CD4-positive, alpha-beta T cell treated with Interferon gamma for 1 hour (primary cell): ENCODE results near the gene UBA7.
A peak's percentile ranks its signal among the peaks of the same experiment; 100 is the strongest.
"Not testable (repeated sequence)": the region's sequence is repeated elsewhere in the genome, so short reads cannot be mapped to it uniquely, and the experiment has no call there.

Source experiments
- DNase-seq: peaks from one replicate; pipeline ENCODE4 v3.0.0-alpha.2; 2020

Gene UBA7

GRCh38 chr3:49804141-49805041 lies 9.4 kb downstream of the UBA7 start:
- no peak for DNase-seq

GRCh38 chr3:49803465-49804140 lies 10.2 kb downstream of the UBA7 start:
- DNase-seq, result peak; percentile 40

GRCh38 chr3:49802719-49803464 lies 10.9 kb downstream of the UBA7 start, which contains the start of gene INKA1:
Gene INKA1, plus strand, starts transcription at chr3:49803261. Its CDS starts 132 bp downstream, at chr3:49803393.
- DNase-seq, result peak; percentile 86

DNA sequence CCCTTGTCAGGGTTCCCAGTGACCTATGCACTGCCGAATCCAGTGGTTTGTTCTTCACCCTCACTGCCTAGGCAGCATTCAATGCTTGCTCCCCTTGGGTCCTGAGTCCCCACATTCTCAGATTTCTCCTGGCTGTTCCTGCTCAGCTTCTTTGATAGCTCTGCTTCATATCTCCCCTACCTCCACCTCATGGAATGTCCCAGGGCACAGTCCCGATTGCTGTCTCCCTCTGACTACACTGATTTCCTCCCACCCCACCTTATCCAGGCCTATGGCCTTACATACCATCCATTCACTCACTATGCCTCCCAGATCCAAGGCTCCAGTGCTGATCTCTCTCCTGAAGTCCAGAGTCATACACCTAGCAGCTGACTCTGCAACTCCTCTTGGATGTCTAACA lies 12.6 kb downstream of the UBA7 start:
- DNase-seq, result no peak

DNA sequence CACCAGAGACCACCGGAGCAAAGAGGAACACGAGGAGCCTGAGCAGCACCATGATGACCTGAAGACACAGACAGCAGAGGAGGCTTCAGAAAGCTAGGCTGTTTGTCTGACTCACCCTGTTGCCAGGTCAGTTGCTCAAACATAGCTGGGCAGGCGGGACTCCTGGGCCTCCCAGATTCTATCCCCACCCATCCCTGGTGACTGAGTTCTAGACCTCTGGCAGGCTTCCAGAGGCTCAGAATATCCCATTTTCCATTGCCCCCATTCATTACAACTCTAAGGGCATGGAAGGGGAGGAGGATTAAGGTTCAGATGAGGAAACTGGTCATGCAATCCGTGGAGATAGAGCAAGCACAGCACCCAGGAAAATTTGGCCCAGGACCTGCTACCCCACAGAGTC lies 14.0 kb downstream of the UBA7 start, which contains the start of gene CDHR4:
TSS of gene CDHR4 (minus strand) at position 113 of the 400 bp plus-strand sequence. CDS start at position 52, 61 bp downstream.
- DNase-seq, result no peak

DNA sequence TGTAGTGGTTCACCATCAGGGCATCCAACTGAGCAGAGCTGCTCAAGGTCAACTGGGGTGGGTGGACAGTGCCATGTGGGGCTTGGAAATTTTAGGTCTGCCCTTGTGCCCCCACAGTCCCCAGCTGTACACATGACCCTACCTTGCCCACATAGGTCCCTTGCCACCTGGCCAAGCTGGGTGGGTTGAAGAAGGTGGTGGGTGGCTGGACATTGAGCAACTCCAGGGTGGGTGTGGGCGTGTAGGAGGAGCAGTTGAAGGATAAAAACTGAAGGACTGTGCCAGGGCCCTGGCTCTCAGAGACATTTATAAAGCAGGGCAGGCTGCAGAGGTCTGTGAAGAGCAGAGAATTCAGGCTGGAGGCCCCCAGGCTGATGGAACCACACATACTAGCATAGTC lies 14.6 kb downstream of the UBA7 start:
- DNase-seq, result no peak

DNA sequence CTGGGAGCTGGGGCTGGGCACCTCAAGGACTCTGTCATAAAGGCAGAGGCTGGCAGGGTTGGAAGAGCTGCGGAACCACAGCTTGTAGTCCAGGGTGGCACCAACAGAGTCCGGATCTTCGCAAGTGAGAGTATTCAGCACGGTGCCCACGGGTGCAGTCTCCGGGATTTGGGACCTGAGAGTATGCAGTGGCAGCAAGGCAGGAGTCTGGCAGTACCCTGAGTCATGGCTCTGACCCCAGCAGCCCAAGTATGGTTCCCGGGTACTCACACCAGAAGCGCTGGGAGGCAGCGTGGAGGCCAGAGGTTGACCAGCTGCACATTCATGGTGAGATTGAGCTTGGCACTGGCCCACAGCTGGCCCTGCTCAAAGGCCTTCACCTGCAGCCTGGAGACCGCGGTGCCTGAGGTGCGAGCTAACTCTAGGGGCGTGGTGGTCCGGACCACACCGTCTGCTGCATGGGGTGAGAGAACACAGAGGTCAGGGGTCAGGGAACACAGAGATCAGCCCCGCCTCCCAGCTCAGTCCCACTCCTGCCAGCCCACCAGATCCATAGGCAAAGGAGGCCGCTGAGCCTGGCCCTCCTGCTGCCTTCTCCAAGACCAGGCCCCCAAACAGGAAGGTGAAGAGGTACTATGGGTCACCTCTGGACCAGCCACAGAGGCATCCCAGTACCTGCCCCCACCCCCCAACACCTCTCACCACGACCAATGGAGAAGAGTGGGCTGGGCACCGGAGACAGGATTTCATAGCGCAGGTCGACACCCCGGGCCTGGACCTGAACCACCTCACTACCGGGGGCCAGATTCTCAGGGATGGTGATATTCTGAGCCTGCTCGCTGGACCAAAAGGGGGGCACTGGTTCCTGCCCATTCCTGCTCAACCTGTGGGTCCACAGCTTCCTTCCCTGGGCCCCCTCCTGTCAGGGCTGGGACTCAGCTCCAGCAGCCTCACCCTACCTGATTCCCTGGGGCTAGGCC lies 18.5 kb downstream of the UBA7 start:
- no peak for DNase-seq

- DNase-seq, result no peak
Observed at GRCh38 chr3:49794431-49794830, 19.3 kb downstream of the UBA7 start.

- DNase-seq, result no peak
Observed at GRCh38 chr3:49793486-49794085, 20.2 kb downstream of the UBA7 start.

GRCh38 chr3:49792371-49793150 lies 21.2 kb downstream of the UBA7 start:
- DNase-seq, result no peak

GRCh38 chr3:49791571-49791970 lies 22.2 kb downstream of the UBA7 start:
- no peak for DNase-seq

DNA sequence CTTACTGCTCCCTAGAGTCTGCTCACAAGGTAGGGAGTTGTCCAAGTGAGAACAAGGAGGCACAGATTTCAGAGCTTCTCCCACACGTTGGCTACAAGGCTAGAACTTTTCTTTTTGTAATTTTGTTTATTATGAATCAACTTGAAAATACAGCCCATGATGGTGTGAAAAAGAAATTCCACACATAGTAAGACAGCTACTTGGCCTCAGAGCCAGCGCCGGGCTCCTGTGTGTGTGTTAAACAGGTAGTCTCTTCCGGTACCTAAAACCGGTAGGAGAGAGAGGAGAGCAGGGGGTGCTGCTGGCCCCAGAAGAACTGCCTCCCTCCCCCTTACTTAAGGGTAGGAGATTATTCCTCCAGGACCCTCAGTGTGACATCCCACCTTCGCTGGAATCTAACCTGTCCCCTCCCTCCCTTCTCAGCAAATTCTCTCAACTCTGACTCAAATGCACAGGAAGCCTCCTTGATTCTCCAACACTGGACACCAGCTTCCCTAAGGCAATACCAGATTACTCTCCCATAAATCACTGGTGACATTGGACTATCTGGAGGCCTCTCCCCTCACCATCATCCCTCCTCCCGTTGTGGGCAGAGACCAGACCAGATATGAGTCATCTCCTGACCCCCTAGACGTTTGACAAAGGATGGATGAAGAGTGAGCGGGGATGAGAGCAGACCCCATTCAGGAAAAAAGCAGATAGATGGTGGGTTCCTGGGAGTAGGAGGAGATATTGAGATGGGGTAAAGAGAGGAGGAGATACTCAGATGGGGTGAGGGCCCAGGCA lies 22.9 kb downstream of the UBA7 start:
- no peak for DNase-seq

GRCh38 chr3:49788056-49788455 lies 25.7 kb downstream of the UBA7 start:
- DNase-seq, result no peak

GRCh38 chr3:49787536-49787935 lies 26.2 kb downstream of the UBA7 start:
- no peak for DNase-seq

GRCh38 chr3:49787182-49787464 lies 26.6 kb downstream of the UBA7 start:
- DNase-seq, result no peak

DNA sequence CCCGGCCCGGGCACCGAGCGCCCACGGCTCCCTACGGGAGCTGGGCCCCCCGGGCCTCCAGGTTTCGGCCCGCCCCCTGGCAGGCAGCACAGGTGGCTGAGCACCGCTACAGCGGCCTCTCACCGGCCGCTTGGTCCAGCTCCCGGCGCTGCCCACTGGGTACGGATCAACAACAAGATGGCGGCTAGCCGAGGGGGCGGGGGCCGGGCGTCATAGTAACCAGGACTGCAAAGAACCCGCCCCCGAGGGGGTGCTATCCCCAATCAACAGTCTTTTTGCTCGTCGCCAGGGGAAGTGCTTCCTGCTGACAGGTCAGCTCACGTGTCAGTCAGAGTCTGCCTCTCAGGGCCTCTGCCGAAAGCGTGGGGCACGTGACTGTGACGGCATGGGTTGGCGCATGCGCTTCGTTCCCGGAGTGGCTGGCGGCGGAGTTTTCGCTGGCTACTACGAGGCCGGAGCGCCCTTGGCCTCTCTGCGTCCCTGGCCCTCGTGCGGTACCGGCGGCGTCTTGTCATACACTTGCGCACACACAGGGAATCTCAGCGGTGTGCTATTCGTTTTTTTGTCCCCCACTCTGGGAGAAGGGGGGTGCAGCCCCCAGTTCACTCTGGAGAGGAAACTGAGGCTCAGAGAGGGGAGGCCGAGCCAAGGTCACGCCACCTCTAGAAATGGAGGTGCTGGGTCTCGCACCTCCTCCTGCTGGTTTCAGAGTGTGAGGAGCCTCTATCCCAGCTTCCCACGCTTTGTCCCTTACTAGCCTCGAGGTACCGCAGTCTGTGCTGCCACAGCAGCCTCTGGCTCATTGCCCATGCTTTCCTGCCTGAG lies 27.2 kb downstream of the UBA7 start, which contains the start of gene IP6K1:
TSS of gene IP6K1 (minus strand) at position 186 of the 825 bp plus-strand sequence. CDS start 38,502 bp downstream, outside the sequence.
- DNase-seq, result peak; percentile 100

DNA sequence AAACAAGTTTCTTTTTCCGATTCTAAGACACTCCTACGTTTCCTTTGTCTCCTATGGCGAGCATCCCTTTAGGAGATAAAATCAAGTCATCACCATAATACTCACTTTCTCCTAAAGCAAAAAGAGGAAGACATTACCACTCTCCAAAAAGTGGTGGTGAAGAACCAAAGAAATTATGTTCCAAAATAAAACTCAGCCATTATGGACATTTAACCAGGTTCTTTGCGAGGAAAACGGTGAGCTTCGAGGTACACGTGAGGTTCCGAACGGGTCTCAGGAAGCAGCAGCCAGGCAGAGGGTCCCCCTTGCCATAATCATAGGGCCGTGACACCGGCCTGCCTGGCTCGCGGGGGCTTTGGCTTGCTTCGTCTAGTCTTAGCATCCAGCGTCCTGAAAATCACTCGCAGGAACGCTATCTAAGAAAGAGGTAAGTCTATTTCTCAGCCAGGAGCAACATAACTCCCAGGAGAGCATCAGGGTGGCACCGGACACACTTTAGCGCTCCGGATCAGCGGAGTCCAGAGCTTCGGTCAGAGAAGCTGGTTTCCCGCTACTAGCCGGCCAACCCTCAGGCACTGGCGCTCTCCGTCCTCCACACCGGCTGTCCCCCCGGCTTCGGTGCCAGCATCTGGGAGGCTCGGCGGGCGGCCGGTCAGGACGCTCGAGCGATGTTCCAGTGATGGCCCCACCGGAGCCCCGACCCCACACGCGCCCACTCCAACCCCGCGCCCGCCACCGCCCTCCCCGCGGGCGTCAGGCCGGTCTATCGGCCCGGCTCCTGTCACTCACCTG lies 28.0 kb downstream of the UBA7 start:
- DNase-seq, result peak; percentile 16

- not testable (repeated sequence) for DNase-seq
Observed at GRCh38 chr3:49782277-49782676, 31.5 kb downstream of the UBA7 start.
